Activated T-cell treated with anti-CD3 and anti-CD28 coated beads for 24 hours (primary cell): Measurements from ENCODE around the gene TTLL11.

Experiments
- DNase-seq: peaks from one replicate; pipeline ENCODE4 v3.0.0-alpha.2; 2020; ENCODE audit warnings: low read depth

The TTLL11 gene

DNA sequence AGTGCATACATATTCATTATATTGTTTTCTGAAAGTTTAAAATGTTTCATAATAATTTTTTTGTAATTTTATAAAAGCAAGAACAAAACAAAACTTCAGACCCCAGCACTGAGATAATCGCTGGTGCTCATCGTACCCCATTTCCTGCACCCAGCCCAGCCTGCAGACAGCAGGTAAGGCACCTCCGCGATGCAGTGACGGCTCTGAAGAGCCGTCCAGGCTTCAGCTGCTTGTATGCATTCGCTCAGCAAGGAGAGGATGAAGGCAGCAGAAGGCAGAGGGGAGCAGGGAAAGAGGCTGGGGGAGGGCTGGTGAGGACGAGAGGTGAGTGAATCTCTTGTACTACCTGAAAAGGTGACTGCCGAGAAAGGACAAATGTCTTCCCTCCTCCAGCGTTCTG lies 153.5 kb downstream of the TTLL11 start:
- DNase-seq: no peak

DNA sequence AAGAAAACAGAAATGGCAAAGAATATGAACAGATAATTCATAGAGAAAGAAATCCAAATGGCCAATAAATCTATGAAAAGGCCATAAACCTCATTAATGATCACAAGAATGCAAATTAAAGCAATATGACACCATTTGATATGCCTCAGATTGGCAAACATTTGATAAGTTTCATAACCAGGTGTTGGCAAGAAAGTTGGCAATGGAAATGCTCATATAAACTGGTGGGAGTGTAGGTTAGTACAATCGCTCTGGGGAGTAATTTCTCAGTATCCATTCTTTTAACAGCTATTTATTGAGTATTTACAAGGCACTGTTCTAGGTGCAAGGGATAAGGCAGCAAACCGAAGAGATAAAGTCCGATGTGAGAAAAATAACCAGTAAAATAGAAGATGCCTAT lies 154.5 kb downstream of the TTLL11 start:
- no peak for DNase-seq

DNA sequence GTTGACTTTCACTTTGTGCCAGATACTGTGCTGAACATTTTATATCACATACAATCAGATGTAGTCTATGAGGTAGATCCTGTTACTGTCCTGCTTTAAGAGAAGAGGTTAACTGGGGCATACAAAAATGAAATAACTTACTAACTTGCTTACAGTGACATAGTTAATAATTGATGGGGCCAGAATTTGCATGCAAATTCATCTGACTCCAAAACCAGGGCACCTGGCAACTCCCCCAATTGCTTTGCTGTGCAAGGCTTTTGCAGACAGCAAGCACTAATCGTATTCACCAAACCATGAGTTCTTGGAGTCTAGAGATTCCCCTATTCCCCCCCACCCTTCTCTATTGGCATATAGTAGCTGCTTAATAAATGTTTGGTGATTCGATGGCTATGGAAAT lies 155.9 kb downstream of the TTLL11 start:
- DNase-seq: no peak

DNA sequence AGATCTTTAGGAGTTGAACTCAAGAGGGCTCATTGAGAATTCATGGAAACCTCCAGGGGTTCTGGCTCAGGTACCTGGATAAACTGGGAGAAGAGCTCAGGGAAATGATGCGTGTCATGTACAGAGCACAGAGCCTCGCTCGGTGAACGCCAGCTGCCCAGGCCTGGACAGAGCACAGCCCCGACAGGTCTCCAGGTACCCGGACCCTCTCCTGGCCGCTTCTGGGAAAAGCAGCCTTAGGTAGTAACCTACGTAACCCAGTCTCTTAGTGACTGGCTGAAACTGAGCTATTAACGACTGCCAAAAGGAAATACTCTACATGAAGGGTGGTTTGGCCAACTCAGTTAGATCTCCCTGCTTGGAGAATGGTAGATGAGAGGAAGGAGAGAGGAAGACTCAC lies 157.4 kb downstream of the TTLL11 start:
- DNase-seq: no peak

DNA sequence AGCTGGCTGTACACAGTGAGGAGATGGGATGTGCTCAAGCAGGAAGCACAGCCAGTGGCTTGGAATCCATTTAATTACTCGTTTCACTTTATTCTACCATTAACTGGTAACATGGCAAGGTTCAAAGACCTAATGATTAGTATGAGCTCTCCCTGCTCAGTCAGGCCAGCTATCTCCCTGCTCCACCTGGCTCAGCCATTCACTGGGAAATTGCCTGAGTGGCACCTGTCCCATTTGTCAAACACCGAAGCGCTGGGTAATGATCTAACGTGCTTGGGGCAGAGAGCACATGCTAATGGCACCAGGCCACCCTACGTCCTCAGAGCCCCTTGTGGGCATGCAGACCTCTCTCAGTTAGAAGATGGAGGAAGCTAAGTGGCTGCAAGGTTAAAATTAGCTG lies 162.2 kb downstream of the TTLL11 start:
- no peak for DNase-seq

DNA sequence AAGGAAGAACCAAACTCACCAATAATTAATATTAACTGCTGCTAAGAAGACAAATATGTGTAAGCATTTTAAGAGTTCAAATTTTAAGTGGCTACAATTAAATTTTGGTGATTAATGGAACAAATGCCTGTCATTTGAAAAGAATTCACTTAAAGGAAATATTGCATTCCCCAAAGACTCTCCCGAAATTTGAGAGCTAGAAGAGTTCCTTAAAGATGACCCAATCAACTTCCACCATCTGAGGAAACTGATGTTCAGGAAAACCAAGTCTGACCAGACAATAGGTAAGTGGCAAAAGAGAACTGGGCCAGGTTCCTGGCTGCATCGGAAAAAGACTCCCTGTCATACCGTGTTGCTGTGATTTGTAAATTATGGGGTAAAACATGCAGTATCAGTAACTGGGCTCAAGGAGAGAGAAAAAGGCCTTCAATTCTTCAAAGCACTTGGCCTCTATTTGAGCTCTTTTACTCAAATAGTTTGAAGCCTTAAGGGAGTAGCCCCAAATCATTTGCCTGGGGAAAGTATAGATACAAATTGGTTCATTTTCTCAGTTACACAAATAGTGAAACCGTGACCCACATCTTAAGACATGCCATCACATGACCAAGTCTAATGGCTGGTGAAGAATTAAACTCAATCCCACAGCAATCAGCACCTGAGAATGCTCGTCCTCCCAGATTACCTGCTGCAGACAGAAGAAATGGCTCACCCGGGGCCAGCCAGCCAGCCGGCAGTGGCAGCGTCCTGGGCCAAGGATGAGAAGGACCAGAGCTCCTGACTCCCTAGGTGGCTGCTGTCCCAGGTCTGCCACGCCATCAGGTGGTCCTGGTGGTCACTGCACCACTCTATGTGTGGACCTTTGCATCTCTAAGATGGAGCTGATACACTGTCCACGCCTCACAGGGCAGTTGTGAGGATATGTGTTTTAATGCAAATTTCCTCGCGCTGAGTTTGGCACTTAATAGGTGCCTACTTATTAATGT lies 162.9 kb downstream of the TTLL11 start:
- DNase-seq: no peak

DNA sequence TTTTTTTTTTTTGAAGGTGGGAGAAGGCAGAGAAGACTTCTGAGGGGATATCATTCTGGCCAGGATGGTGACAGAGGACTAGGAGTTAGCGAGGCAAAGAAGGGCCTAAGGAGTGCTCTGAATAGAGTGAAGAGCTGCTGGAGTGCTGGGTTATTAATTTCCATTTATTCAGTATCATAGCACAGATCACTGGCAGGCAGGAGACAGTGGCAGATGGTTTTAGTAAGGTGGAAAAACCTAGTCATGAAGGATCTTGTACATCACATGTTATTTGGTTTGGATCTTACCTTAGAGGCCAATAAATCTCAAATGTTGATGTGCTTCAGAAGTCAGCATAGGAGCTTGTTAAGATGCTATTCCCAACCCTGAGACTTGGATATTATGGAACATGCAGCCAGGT lies 165.5 kb downstream of the TTLL11 start:
- no peak for DNase-seq

DNA sequence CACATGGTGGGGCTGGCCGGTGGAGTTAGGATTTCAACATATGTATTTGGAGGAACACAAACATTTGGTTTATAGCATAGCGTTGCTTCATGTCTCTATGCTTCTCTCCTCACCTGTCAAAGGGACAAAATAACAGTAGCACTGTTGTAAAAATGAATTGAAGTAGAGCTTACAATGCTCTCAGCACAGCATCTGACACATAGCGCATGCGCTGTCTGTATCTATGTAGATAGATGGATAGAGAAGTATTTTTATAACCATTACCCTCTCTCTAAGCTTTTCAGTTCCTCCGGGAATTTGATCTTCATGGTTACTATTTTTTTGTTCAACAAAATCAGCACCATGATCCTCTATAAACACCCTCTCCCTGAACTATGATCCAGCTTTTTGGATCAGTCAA lies 166.0 kb downstream of the TTLL11 start:
- DNase-seq: no peak

DNA sequence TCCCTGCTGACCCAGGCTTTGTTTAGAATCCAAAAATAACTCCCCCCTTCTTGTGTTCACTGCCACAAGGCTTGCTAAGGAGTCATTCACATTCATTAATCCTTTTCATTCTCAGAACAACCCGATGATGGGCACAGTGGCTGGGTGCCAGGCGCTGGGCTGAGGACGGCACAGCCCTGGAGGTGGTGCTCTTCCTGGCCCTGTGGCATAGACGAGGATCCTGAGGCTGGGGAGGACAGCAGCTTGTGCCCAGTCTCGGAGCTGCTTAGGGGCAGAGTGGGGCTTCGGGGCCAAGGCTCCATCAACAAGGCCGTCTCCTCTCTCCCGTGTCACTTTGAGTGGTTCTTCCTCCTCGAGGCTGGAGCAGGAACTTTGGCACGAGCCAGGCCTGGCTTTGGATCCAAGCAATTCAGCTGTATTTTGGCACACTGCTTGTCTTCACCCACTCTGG lies 166.7 kb downstream of the TTLL11 start:
- DNase-seq: no peak

DNA sequence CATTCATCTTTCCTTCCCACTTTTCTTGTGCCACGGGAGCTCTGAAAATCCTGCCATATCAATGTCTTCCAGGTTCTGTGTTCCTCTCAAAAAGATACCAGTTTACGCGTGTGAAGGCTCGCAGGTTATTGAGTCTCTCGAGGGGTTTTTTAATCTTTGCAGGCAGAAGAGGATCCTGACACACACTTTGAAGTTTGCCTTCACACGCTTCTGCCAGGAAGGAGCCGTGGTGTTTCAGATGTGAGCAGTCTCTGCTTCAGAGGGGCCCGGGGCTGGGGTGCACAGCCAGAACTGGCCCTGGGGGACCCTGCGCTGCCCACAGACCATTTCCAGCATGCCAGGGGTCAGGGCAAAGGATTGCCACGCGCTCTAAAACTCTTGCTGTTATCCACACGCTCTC lies 167.2 kb downstream of the TTLL11 start:
- DNase-seq: no peak

DNA sequence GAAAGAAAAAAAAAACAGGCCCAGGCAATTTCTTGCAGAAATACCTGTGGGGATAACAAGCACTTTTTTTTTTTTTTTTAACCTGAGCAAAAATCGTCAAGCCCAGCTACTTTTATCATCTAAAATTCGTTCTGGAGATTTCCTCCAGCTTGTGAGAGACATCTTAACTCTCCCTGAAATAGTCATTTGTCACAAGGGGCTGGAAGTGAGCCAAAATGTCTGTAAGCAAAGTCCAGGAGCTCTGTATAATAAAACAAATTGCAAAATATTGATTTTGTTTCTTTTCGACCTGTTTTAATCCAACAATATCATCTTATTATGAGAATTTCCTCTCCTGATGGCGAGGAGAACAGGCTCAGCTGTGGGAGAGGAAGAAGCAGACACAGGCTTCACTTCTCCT lies 168.4 kb downstream of the TTLL11 start:
- DNase-seq: no peak

DNA sequence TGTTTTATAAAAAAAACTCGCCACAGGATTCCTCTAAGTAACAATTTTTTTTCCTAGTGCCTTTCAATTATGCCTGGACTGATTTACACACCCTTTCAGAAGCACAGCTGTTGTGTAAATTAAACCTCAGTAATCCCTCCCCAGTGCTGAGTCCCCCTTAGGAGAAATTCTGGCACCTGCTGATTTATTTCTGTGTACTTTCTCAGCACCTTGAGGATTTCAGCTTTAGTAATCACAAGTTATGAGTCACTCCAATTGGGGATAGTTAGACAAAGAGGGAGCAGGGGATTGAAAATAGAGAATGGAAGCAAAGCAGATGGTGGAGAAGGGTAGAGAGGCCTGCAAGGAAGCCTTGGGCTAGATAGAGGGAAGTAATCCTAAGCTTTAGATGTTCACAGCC lies 171.7 kb downstream of the TTLL11 start:
- no peak for DNase-seq

DNA sequence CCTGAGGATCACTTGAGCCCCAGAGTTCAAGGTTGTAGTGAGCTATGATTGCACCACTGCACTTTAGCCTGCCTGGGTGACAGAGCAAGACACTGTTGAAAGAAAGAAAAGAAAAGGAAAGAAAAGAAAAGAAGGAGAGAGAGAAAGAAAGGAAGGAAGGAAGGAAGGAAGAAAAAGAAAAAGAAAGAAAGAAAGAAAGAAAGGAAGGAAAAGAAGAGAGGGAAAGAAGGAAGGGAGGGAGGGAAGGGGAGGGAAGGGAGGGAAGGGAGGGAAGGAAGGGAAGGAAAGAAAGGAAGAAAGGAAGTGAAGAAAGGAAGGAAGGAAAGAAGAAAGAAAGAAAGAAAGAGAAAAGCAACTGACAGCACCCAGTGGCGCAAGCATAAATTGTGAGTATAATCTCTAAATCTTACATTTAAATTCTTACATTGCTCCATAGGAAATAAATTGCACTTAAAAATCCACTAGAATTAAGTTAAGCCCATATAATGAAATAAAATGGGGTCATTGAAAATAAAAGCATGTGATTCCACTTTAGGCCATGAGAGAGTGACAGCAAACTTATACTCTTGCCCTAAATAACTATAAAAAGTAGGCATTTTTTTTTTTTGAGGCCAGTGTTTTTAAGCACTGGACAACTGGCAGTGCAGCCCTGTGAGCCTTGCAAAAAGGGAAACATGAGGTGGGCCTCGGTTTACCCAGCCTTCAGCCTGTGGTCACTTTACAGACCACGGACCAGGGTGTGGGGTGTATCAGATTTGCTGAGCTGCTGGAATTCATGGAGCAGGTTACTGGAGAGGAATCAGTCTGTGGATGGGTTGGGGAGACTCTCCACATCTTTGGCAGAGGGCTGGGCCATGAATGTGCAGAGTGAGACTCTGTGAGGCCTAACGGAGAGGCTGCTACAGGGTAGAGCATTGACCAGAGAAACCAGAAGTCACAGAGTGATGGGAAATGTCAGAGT lies 175.5 kb downstream of the TTLL11 start:
- DNase-seq: no peak

DNA sequence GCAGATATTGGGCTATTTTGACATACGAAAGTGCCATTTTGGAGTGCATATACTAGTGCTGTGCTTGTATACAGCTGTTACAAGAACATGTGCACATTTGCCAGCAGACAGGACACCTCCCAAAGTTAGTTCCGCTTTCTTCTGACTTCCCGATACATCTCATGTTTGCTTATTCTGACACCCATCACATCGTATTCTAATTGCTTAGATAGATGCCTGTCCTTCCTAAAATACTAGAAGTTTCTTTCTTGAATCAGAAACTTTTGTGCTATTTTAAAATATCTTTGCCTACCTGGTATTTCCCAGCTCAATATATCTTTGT lies 177.8 kb downstream of the TTLL11 start:
- no peak for DNase-seq

DNA sequence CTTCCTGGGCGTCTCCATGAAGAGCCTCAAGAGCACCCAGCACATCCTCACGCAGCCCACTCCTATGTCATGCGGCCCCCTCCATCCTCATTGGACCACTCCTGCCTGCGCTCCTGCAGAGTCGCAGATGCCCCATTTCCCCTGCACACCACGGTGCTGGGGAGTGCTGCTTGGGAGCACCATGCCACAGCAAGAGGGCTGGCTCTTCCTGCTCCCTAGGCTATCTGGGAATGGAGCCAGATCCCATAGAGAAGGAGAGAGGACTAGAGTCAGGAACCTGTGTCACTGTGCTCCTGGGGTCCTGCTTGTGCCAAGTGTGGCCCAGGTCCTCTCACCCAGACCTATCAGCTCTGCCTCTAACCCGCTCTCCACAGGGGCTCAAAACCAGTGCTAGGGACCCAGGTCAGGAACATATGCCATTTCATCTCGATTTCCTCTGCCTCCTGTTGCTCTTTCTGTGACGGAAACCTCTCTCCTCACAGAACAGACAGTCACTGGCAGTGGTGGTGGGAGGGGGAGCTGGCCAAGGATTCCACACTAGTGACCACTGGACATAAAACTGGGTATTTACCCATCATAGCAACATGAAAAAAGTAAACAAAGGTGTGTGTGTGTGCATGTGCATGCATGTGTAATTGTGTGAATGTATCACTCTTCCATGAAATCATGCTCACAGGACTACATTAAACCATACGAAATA lies 178.4 kb downstream of the TTLL11 start:
- DNase-seq: no peak

DNA sequence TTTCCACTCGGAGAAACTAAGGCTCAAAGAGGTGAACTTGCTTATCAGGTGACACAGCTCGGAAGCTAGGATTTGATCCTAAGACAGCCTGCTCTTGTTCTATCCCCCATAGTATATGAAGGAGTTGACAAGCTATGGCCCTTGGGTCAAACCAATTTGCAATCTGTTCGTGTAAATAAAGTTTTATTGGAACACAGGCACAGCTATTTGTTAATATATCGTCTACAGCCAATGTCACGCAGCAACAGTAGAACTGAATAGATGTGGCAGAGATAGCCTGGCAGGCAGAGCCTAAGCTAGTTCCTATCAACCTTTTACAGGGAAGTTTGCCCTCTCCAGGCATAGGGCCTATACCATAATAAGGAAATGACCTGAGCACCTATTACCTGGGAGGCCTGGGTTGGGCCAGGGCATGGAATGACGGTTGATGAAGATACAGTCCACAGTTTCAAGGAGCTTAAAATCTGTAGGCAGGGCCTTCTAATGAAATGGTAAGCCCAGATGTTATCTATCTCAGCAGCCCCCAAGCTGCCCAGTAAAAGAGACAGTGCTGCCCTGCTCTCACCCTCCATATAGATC lies 179.0 kb downstream of the TTLL11 start:
- DNase-seq: no peak

DNA sequence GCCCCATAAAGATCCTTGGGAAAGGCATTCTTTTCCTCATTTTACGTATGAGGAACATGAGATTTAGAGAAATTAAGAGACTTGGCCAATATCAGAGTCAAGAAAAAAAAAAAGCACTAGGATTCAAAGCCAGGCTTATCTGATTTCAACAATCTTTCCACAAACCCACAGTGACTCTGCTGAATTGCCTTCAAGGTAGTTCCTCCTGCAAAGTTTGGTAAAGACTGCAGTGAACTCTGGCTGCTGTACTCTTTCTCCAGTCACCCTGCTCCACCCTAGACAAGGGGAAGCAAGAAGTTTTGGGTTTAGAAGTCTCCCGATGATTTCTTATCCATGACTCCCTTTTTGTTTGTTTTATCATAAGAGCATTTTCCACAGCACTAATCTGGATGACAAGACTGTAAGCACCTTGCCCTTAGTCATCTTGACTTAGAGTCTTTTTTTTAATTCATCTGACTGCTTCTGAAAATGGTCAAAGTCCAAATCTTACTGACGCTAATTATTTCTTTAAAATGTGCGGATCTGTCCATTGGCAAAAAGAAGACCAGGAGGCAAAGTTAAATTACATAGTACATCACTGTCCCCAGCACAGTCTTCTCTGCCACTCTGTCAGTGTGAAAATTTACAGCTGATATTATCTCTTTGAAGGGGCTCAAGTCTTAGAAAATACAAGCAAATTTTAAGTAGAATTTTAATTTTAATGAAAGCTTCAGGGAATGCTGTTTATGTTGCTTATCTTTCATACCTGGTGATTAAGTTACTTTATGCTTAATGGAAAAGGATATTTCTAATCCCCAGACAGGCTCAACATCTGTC lies 180.1 kb downstream of the TTLL11 start:
- DNase-seq: no peak

DNA sequence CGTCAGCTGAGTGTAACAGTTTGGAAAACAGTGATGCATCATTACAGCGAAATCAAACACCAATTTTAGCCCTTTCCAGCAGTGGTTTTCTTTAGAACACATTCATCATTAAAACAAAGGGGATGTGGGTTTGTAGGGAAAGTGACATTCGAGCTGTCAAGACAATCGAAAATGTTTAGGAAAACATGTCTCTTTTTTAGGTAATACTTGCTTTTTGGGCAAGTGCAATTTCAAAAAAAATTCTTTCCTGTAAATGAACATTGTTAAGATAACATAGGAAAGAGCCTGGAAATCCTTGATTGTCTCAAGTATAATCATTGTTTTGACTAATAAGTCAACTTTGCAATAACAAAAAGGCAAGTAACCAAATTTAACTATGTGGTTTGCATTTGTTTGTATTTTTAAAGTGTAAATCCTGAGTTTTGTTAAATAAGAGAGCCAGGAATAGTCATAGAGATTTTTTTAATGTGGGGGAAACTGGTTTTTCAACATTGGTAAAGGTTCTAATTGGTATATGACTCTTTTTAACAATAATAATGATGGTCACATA lies 182.5 kb downstream of the TTLL11 start:
- no peak for DNase-seq

DNA sequence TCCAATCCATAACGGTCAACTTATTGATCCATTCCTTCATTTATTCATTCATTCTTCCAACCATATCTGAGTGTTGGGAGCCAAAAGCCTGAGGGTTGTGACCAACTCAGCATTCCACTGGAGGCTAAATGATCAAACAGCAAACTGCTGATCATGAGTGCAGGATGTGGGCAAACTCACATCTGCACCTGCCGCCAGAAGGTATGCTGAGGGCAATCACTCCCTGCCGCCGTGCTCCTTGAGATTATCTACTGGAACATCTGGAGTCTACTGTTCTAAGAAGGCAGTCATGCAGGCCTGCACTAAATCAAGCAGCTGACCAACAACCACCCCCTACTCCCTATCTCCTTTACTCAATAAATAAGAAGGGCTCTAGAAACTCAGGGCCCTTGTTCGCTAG lies 184.0 kb downstream of the TTLL11 start:
- no peak for DNase-seq

DNA sequence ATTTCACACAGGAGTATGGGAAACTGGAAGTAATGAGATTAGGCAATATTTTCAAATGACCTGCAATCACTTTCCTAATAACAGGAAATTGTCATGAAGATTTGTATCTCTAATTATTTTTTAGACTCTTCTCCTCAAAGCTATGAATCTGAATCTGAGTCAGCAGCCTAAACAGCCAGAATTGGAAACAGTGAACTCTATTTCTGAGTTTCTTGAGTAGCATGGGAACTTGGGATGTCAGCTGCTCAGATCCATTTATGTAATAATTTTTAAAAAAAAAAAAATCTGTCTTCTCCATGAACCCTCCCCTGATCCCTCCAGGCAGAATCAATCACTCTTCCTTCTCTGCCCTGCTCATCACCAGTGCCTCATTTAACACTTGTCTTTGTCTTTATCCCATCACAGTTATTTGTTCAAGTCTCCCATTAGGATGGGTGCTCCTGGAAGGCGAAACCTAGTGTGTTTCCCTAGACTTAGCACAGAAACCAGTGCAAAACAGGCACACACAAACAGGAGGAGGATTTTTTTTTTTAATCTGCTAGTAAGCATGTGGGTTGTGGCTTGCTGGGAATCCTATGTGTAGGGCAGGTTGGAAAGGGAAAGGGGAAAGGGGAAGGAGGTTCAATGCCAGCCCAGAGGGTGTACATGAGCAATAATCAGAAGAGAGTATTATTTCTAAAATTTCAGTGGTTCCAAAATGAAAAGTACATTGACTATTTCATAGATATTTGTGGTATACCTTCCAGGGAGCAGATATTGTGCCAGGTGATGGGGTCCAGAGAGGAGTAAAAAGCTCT lies 186.8 kb downstream of the TTLL11 start:
- DNase-seq: no peak
